GM18870 (cell line): Measurements from ENCODE around the gene BPHL.
A peak's percentile ranks its signal among the peaks of the same experiment; 100 is the strongest.
"Not testable (repeated sequence)": the region's sequence is repeated elsewhere in the genome, so short reads cannot be mapped to it uniquely, and the experiment has no call there.

Source experiments
- ATAC-seq: cut with Tn5 transposase; IDR thresholded peaks from one replicate; pipeline ENCODE4 v1.9.1; 2021; ENCODE audit warnings: moderate library complexity; ENCODE audit not compliant: unreplicated experiment

BPHL gene

GRCh38 chr6:3118353-3119039 lies at the start of gene BPHL:
TSS of gene BPHL (plus strand) at chr6:3118711. CDS start at chr6:3118741, 30 bp downstream.
- peak; percentile 67 for ATAC-seq

GRCh38 chr6:3071568-3071967 lies 46.9 kb upstream of the BPHL start:
- ATAC-seq: no peak

- ATAC-seq: no peak
Measured at GRCh38 chr6:3072798-3073197, 45.7 kb upstream of the BPHL start.

- ATAC-seq: no peak
Measured at GRCh38 chr6:3073382-3073781, 45.1 kb upstream of the BPHL start.

GRCh38 chr6:3075772-3076113 lies 42.8 kb upstream of the BPHL start:
- no peak for ATAC-seq

GRCh38 chr6:3076320-3076719 lies 42.2 kb upstream of the BPHL start:
- ATAC-seq: no peak

- no peak for ATAC-seq
Measured at GRCh38 chr6:3077430-3077829, 41.1 kb upstream of the BPHL start.

- not testable (repeated sequence) for ATAC-seq
Measured at GRCh38 chr6:3078952-3079351, 39.6 kb upstream of the BPHL start.

- no peak for ATAC-seq
Measured at GRCh38 chr6:3079682-3080081, 38.8 kb upstream of the BPHL start.

- ATAC-seq: no peak
Measured at GRCh38 chr6:3081960-3082359, 36.6 kb upstream of the BPHL start.

- no peak for ATAC-seq
Measured at GRCh38 chr6:3085074-3085473, 33.4 kb upstream of the BPHL start.

GRCh38 chr6:3086282-3086946 lies 32.1 kb upstream of the BPHL start:
- ATAC-seq: no peak

- no peak for ATAC-seq
Measured at GRCh38 chr6:3088446-3088845, 30.1 kb upstream of the BPHL start.

GRCh38 chr6:3088968-3089367 lies 29.5 kb upstream of the BPHL start:
- ATAC-seq: no peak

- no peak for ATAC-seq
Measured at GRCh38 chr6:3090013-3090412, 28.5 kb upstream of the BPHL start.

GRCh38 chr6:3094815-3095214 lies 23.7 kb upstream of the BPHL start:
- no peak for ATAC-seq

- ATAC-seq: no peak
Measured at GRCh38 chr6:3102875-3103274, 15.6 kb upstream of the BPHL start.

GRCh38 chr6:3108746-3109414 lies 9.6 kb upstream of the BPHL start:
- ATAC-seq: no peak

GRCh38 chr6:3109761-3110160 lies 8.8 kb upstream of the BPHL start:
- no peak for ATAC-seq

GRCh38 chr6:3114377-3114776 lies 4.1 kb upstream of the BPHL start:
- no peak for ATAC-seq

- no peak for ATAC-seq
Measured at GRCh38 chr6:3117912-3118352, 579 bp upstream of the BPHL start.

GRCh38 chr6:3119040-3119723 lies 671 bp downstream of the BPHL start:
- peak; percentile 25 for ATAC-seq
